GM12878 (cell line): Measurements from ENCODE around the gene GEMIN5. TPM values are rescaled to one million over a fixed set of nuclear protein-coding genes. Genes with fewer than 3 reads are reported as not detected.

Experiments
- ATAC-seq: fragments of 200-7000 bp; cut with Tn5 transposase; 3 replicates; pipeline ENCODE4 v1.9.1; 2020; ENCODE audit warnings: mild to moderate bottlenecking, moderate library complexity
- BruUV-seq: library from RNA; stranded (reverse); fragments of 400-500 nt; replicated peaks from 2 replicates; lab custom pipeline; 2021; lab: Mats Ljungman, UMichigan
- CTCF ChIA-PET: fragments of 300-600 bp; sonication (Branson Sonifier 250); formaldehyde crosslinking; extraction: SDS; loops from one replicate; lab custom pipeline; 2021; ENCODE audit warnings: inconsistent platforms; lab: Yijun Ruan, JAX
- POLR2A ChIA-PET: fragments of 350-600 bp; formaldehyde crosslinking; extraction: SDS; loops from one replicate; lab custom pipeline; 2021; ENCODE audit warnings: inconsistent platforms; lab: Charles Lee
- RAD21 ChIA-PET: fragments of 300-600 bp; sonication (Branson Sonifier 250); formaldehyde crosslinking; loops from one replicate; lab custom pipeline; 2023; ENCODE audit warnings: antibody characterized with exemption; ENCODE audit not compliant: unreplicated experiment; lab: Charles Lee
- SMC1A ChIA-PET: fragments of 300-600 bp; sonication (Branson Sonifier 250); formaldehyde crosslinking; loops from one replicate; lab custom pipeline; 2023; ENCODE audit not compliant: unreplicated experiment, uncharacterized antibody; lab: Charles Lee
- DNase-seq: peaks from one replicate; pipeline ENCODE4 v3.0.0-alpha.2; 2011; ENCODE audit warnings: low read depth, low spot score
- FAIRE-seq: peaks from 3 replicates; lab custom pipeline; 2011; peaks lifted over from hg19 to GRCh38; lab: Jason Lieb, UNC
- H2AFZ ChIP-seq: 2 replicates; pipeline ENCODE4 v1.6.0; 2011; ENCODE audit warnings: low read depth, low read length, control low read depth; ENCODE audit not compliant: control insufficient read depth
- H3K27ac ChIP-seq: 2 replicates; pipeline ENCODE4 v1.5.1; 2011; ENCODE audit warnings: control low read depth; ENCODE audit not compliant: control insufficient read depth, insufficient read depth
- H3K27me3 ChIP-seq, 2 experiments: replicated peaks in 1 of 2; 2 replicates each; pipeline versions ENCODE4 v1.6.0 to v1.6.1; 2011; ENCODE audit warnings: low read length in 1 of 2; ENCODE audit not compliant: control insufficient read depth in 2 of 2, insufficient read depth in 2 of 2
- H3K36me3 ChIP-seq, 2 experiments: 2 replicates each; pipeline ENCODE4 v1.5.1; 2011; ENCODE audit warnings: low read length in 1 of 2; ENCODE audit not compliant: control insufficient read depth in 2 of 2, insufficient read depth in 2 of 2
- H3K4me1 ChIP-seq: 2 replicates; pipeline ENCODE4 v1.6.1; 2011; ENCODE audit warnings: mild to moderate bottlenecking, low read length, moderate library complexity, mixed read lengths; ENCODE audit not compliant: control insufficient read depth, insufficient read depth
- H3K4me2 ChIP-seq: 2 replicates; pipeline ENCODE4 v1.6.0; 2011; ENCODE audit warnings: control low read depth; ENCODE audit not compliant: control insufficient read depth, insufficient read depth
- H3K4me3 ChIP-seq: fragments of 200-600 bp; sonication (generic); 2 replicates; pipeline ENCODE4 v1.5.1; 2016
- H3K79me2 ChIP-seq: 2 replicates; pipeline ENCODE4 v1.6.0; 2011; ENCODE audit warnings: low read length; ENCODE audit not compliant: control insufficient read depth, insufficient read depth
- H3K9ac ChIP-seq: 2 replicates; pipeline ENCODE4 v1.8.0; 2011; ENCODE audit warnings: low read length, control low read depth, mixed read lengths; ENCODE audit not compliant: control insufficient read depth, insufficient read depth
- H3K9me3 ChIP-seq: replicated peaks from 3 replicates; pipeline ENCODE4 v1.5.1; 2011; ENCODE audit warnings: mild to moderate bottlenecking, low read length; ENCODE audit not compliant: control insufficient read depth, insufficient read depth
- H4K20me1 ChIP-seq: 2 replicates; pipeline ENCODE4 v1.6.0; 2011; ENCODE audit not compliant: control insufficient read depth, insufficient read depth
- CBX3 ChIP-seq: fragments of 200-600 bp; sonication (generic); IDR thresholded peaks from 2 replicates; pipeline ENCODE4 v1.6.1; 2016; ENCODE audit warnings: low read depth, borderline replicate concordance
- CREB1 ChIP-seq: IDR thresholded peaks from 2 replicates; pipeline ENCODE4 v1.6.1; 2012; ENCODE audit warnings: low read depth, mild to moderate bottlenecking, inconsistent platforms
- MEF2A ChIP-seq: IDR thresholded peaks from 2 replicates; pipeline ENCODE4 v1.6.1; 2011; ENCODE audit warnings: low read depth, mild to moderate bottlenecking, low read length, moderate library complexity; ENCODE audit not compliant: insufficient read depth
- MYC ChIP-seq: IDR thresholded peaks from 2 replicates; pipeline ENCODE4 v1.6.1; 2011; ENCODE audit warnings: mild to moderate bottlenecking, low read length, moderate library complexity, inconsistent platforms; ENCODE audit not compliant: insufficient read depth, insufficient replicate concordance, insufficient read length, severe bottlenecking
- NFXL1 ChIP-seq: fragments of 450-650 bp; IDR thresholded peaks from 2 replicates; pipeline ENCODE4 v1.6.1; 2017; ENCODE audit warnings: antibody characterized with exemption, mild to moderate bottlenecking, borderline replicate concordance
- RCOR1 ChIP-seq: conservative IDR thresholded peaks from 2 replicates; pipeline ENCODE4 v1.6.1; 2012; ENCODE audit warnings: low read depth, low read length, improper control_type of control experiment
- SIN3A ChIP-seq: IDR thresholded peaks from 2 replicates; pipeline ENCODE4 v1.6.1; 2012; ENCODE audit warnings: low read depth, low read length, improper control_type of control experiment
- SMAD5 ChIP-seq: IDR thresholded peaks from 2 replicates; pipeline ENCODE4 v1.6.1; 2016; ENCODE audit warnings: antibody characterized with exemption, low read depth
- ZSCAN29 ChIP-seq: fragments of 450-650 bp; IDR thresholded peaks from 2 replicates; pipeline ENCODE4 v1.6.1; 2017; ENCODE audit warnings: mild to moderate bottlenecking, moderate library complexity
- WGBS: methylation state at CpG from one replicate; pipeline ENCODE4 v1.1.6; 2016; ENCODE audit warnings: low lambda C conversion rate; ENCODE audit not compliant: insufficient replicate concordance, insufficient coverage; ENCODE audit errors: missing lambda C conversion rate; 5-methylcytosine and 5-hydroxymethylcytosine counted together
- in situ Hi-C: fragments of 300-500 bp; cut with MboI; formaldehyde crosslinking; loops from 9 replicates; pipeline ENCODE4 v1.14.3; 2018; ENCODE audit warnings: mixed read lengths
- intact Hi-C: fragments of 100-400 bp; cut with micrococcal nuclease; formaldehyde crosslinking; loops from one replicate; pipeline ENCODE4 v1.14.2; 2022; ENCODE audit not compliant: unreplicated experiment
- polyA plus RNA-seq, 11 experiments: library from polyadenylated mRNA; depleted of rRNA in 4 of 11; unstranded in 6 of 11; stranded (reverse) in 5 of 11; fragments of >200 nt; fragmentation: Nextera tagmentation in 4 of 11; fragmentation: Illumina TruSeq in 1 of 11; extraction: Ambion mirVana in 4 of 11; extraction: Trizol in 1 of 11; gene quantifications; 1 replicate in 1 of 11; 2 replicates in 10 of 11; pipeline versions ENCODE4 v1.2.1 to v1.2.3, GENCODE V29; 2011 to 2016; ENCODE audit warnings: inconsistent platforms in 2 of 11, missing spikeins in 2 of 11, low read depth in 1 of 11
- total RNA-seq, 4 experiments: library from RNA; depleted of rRNA in 3 of 4; stranded (reverse); fragments of >200 nt in 3 of 4; fragmentation: Illumina TruSeq in 1 of 4; extraction: Trizol in 1 of 4; gene quantifications; 2 replicates each; pipeline versions ENCODE4 v1.2.1 to v1.2.3, GENCODE V29; 2013 to 2021
- TF ChIP-seq, protein P1 (sequence below): fragments of 450-650 bp; formaldehyde crosslinking; IDR thresholded peaks from 2 replicates; pipeline ENCODE4 v1.4.0; 2022; ENCODE audit warnings: mild to moderate bottlenecking, moderate library complexity
- TF ChIP-seq, protein P2 (sequence below): fragments of 450-650 bp; IDR thresholded peaks from 2 replicates; pipeline ENCODE4 v1.6.1; 2017; ENCODE audit warnings: mild to moderate bottlenecking, low read depth, inconsistent platforms; ENCODE audit not compliant: poor library complexity, severe bottlenecking
- TF ChIP-seq, protein P3 (sequence below): IDR thresholded peaks from 2 replicates; pipeline ENCODE4 v1.6.1; 2012; ENCODE audit warnings: improper control_type of control experiment, low read depth, low read length; ENCODE audit not compliant: insufficient replicate concordance
- TF ChIP-seq, protein P4 (sequence below): IDR thresholded peaks from 2 replicates; pipeline ENCODE4 v1.6.1; 2011; ENCODE audit warnings: borderline replicate concordance, low read depth, mild to moderate bottlenecking, moderate library complexity, mixed read lengths, low read length; ENCODE audit not compliant: insufficient read depth; ENCODE audit errors: extremely low read length

GEMIN5 gene
- total and polyA plus RNA-seq, 10 of the 15 experiments (the other 5 are each of a cell fraction or from before 2014, with no cell fraction given) = 6.3 to 29.8 (median 23.3) TPM

DNA sequence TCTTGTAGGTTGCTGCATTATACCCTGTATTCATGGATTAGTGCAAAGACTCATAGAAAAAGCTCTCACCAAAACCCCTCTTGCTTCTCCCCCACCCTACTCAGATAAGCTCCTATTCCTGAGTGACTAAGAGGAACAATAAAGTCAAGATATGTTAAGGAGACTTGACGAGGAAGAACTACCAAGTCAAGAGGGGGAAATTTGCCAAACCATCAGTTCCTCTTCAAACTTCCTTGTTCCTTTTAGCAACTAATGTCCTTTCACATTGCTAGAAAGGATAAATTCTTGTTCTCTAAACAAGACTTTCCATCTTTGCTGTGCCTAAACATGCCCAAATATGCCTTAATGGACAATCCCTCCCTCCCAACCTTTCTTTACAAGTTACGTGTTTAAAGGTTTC is 52.6 kb downstream of the GEMIN5 start:
- intact Hi-C loops (no loop called here), in situ Hi-C loops (no loop called here)
- no peaks in the 10 kb centered on the region for H4K20me1 ChIP-seq
- SMC1A ChIA-PET = no interaction called here
- DNase-seq (no peak), ATAC-seq (no peak), FAIRE-seq (no peak)
- 95% methylated on average over 2 of the region's 2 CpGs for WGBS
- H3K27ac ChIP-seq = no peak overlapping the region
- POLR2A ChIA-PET = no interaction called here
- H3K9me3 ChIP-seq = peaks cover 14% of the 10 kb centered on the region; the same call in 2 of the 3 replicates
- no peaks in the 10 kb centered on the region for H3K79me2 ChIP-seq
- BruUV-seq = no TSS peak
- H3K27me3 ChIP-seq = no peaks in the 10 kb centered on the region
- H3K4me2 ChIP-seq = no peak overlapping the region
- no peak overlapping the region for H3K4me3 ChIP-seq
- H3K4me1 ChIP-seq = no peaks in the 10 kb centered on the region
- RAD21 ChIA-PET = no interaction called here
- H3K9ac ChIP-seq = no peak overlapping the region
- H2AFZ ChIP-seq = no peak overlapping the region
- peaks cover 7 to 28% of the 10 kb centered on the region in 2 experiments for H3K36me3 ChIP-seq
- CTCF ChIA-PET = no interaction called here
- TF ChIP-seq MEF2A = no peak
- no peak for TF ChIP-seq RCOR1
- TF ChIP-seq, protein P1, sequence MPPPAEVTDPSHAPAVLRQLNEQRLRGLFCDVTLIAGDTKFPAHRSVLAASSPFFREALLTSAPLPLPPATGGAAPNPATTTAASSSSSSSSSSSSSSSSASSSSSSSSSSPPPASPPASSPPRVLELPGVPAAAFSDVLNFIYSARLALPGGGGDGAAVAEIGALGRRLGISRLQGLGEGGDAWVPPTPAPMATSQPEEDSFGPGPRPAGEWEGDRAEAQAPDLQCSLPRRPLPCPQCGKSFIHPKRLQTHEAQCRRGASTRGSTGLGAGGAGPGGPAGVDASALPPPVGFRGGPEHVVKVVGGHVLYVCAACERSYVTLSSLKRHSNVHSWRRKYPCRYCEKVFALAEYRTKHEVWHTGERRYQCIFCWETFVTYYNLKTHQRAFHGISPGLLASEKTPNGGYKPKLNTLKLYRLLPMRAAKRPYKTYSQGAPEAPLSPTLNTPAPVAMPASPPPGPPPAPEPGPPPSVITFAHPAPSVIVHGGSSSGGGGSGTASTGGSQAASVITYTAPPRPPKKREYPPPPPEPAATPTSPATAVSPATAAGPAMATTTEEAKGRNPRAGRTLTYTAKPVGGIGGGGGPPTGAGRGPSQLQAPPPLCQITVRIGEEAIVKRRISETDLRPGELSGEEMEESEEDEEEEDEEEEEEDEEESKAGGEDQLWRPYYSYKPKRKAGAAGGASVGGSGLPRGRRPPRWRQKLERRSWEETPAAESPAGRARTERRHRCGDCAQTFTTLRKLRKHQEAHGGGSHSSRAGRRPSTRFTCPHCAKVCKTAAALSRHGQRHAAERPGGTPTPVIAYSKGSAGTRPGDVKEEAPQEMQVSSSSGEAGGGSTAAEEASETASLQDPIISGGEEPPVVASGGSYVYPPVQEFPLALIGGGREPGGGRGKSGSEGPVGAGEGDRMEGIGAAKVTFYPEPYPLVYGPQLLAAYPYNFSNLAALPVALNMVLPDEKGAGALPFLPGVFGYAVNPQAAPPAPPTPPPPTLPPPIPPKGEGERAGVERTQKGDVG (CRISPR knock-in tag) = no peak
- no peak for TF ChIP-seq CREB1
- TF ChIP-seq, protein P2, sequence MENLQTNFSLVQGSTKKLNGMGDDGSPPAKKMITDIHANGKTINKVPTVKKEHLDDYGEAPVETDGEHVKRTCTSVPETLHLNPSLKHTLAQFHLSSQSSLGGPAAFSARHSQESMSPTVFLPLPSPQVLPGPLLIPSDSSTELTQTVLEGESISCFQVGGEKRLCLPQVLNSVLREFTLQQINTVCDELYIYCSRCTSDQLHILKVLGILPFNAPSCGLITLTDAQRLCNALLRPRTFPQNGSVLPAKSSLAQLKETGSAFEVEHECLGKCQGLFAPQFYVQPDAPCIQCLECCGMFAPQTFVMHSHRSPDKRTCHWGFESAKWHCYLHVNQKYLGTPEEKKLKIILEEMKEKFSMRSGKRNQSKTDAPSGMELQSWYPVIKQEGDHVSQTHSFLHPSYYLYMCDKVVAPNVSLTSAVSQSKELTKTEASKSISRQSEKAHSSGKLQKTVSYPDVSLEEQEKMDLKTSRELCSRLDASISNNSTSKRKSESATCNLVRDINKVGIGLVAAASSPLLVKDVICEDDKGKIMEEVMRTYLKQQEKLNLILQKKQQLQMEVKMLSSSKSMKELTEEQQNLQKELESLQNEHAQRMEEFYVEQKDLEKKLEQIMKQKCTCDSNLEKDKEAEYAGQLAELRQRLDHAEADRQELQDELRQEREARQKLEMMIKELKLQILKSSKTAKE = no peak
- TF ChIP-seq ZSCAN29 = no peak
- no peak for TF ChIP-seq NFXL1
- TF ChIP-seq, protein P3, sequence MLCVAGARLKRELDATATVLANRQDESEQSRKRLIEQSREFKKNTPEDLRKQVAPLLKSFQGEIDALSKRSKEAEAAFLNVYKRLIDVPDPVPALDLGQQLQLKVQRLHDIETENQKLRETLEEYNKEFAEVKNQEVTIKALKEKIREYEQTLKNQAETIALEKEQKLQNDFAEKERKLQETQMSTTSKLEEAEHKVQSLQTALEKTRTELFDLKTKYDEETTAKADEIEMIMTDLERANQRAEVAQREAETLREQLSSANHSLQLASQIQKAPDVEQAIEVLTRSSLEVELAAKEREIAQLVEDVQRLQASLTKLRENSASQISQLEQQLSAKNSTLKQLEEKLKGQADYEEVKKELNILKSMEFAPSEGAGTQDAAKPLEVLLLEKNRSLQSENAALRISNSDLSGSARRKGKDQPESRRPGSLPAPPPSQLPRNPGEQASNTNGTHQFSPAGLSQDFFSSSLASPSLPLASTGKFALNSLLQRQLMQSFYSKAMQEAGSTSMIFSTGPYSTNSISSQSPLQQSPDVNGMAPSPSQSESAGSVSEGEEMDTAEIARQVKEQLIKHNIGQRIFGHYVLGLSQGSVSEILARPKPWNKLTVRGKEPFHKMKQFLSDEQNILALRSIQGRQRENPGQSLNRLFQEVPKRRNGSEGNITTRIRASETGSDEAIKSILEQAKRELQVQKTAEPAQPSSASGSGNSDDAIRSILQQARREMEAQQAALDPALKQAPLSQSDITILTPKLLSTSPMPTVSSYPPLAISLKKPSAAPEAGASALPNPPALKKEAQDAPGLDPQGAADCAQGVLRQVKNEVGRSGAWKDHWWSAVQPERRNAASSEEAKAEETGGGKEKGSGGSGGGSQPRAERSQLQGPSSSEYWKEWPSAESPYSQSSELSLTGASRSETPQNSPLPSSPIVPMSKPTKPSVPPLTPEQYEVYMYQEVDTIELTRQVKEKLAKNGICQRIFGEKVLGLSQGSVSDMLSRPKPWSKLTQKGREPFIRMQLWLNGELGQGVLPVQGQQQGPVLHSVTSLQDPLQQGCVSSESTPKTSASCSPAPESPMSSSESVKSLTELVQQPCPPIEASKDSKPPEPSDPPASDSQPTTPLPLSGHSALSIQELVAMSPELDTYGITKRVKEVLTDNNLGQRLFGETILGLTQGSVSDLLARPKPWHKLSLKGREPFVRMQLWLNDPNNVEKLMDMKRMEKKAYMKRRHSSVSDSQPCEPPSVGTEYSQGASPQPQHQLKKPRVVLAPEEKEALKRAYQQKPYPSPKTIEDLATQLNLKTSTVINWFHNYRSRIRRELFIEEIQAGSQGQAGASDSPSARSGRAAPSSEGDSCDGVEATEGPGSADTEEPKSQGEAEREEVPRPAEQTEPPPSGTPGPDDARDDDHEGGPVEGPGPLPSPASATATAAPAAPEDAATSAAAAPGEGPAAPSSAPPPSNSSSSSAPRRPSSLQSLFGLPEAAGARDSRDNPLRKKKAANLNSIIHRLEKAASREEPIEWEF = no peak
- no peak for TF ChIP-seq MYC
- TF ChIP-seq, protein P4, sequence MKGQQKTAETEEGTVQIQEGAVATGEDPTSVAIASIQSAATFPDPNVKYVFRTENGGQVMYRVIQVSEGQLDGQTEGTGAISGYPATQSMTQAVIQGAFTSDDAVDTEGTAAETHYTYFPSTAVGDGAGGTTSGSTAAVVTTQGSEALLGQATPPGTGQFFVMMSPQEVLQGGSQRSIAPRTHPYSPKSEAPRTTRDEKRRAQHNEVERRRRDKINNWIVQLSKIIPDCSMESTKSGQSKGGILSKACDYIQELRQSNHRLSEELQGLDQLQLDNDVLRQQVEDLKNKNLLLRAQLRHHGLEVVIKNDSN = no peak
- TF ChIP-seq SIN3A = no peak
- TF ChIP-seq SMAD5 = no peak
- no peak for TF ChIP-seq CBX3
